Umbilical cord (tissue), 2 donors: Measurements from ENCODE around the gene PCNX3. TPM values are rescaled to one million over a fixed set of nuclear protein-coding genes. Genes with fewer than 3 reads are reported as not detected.
A peak's percentile ranks its signal among the peaks of the same experiment; 100 is the strongest.

Source experiments
- DNase-seq: peaks from one replicate; pipeline ENCODE4 v3.0.0-alpha.2; 2015; ENCODE audit warnings: low spot score
- total RNA-seq: library from RNA; depleted of rRNA; stranded (reverse); fragments of >200 nt; gene quantifications from one replicate; pipeline ENCODE4 v1.2.3, GENCODE V29; 2014; ENCODE audit warnings: low replicate concordance; ENCODE audit not compliant: insufficient read depth

The PCNX3 gene
- 7.2 TPM for total RNA-seq

- DNase-seq, result peak; percentile 100
Measured at GRCh38 chr11:65615229-65615949, at the start of gene PCNX3. PCNX3 (plus strand) TSS chr11:65615776; CDS start chr11:65616312, 536 bp downstream.

GRCh38 chr11:65569164-65569972, 46.2 kb upstream of the PCNX3 start:
- no peak for DNase-seq

- peak; percentile 99 for DNase-seq
Measured at GRCh38 chr11:65569973-65570918, 45.3 kb upstream of the PCNX3 start, which contains the start of gene ZNRD2. ZNRD2 (plus strand) TSS chr11:65570477; CDS start chr11:65570492, 15 bp downstream.

GRCh38 chr11:65571420-65571819, 44.2 kb upstream of the PCNX3 start:
- no peak for DNase-seq

GRCh38 chr11:65571940-65572339, 43.6 kb upstream of the PCNX3 start:
- DNase-seq, result no peak

GRCh38 chr11:65572356-65573051, 43.1 kb upstream of the PCNX3 start, which contains the start of gene FAM89B:
FAM89B (plus strand) TSS chr11:65572538; CDS start chr11:65572670, 132 bp downstream.
- peak; percentile 95 for DNase-seq

- DNase-seq, result no peak
Measured at GRCh38 chr11:65573391-65574079, 42.0 kb upstream of the PCNX3 start.

- DNase-seq, result peak; percentile 97
Measured at GRCh38 chr11:65574109-65574810, 41.3 kb upstream of the PCNX3 start.

- DNase-seq, result no peak
Measured at GRCh38 chr11:65574811-65575567, 40.6 kb upstream of the PCNX3 start.

- DNase-seq, result peak; percentile 75
Measured at GRCh38 chr11:65575568-65576231, 39.9 kb upstream of the PCNX3 start, which contains the start of gene EHBP1L1. EHBP1L1 (plus strand) TSS chr11:65576053; CDS start chr11:65576303, 250 bp downstream.

GRCh38 chr11:65576232-65576866, 39.2 kb upstream of the PCNX3 start:
- DNase-seq, result no peak

GRCh38 chr11:65576867-65577755, 38.5 kb upstream of the PCNX3 start:
- peak; percentile 64 for DNase-seq

GRCh38 chr11:65577756-65578109, 37.8 kb upstream of the PCNX3 start:
- no peak for DNase-seq

GRCh38 chr11:65578134-65578533, 37.4 kb upstream of the PCNX3 start:
- no peak for DNase-seq

GRCh38 chr11:65578667-65579066, 36.9 kb upstream of the PCNX3 start:
- DNase-seq, result no peak

GRCh38 chr11:65579291-65579690, 36.3 kb upstream of the PCNX3 start:
- DNase-seq, result no peak
